ENCODE measurements around the gene KCNIP4. TPM values are rescaled to one million over a fixed set of nuclear protein-coding genes. Genes with fewer than 3 reads are reported as not detected.

Gene KCNIP4
- polyA plus RNA-seq, 1 donor (not counting 4 experiments of a cell fraction or from before 2014, with no cell fraction given): 0.07 TPM

DNA sequence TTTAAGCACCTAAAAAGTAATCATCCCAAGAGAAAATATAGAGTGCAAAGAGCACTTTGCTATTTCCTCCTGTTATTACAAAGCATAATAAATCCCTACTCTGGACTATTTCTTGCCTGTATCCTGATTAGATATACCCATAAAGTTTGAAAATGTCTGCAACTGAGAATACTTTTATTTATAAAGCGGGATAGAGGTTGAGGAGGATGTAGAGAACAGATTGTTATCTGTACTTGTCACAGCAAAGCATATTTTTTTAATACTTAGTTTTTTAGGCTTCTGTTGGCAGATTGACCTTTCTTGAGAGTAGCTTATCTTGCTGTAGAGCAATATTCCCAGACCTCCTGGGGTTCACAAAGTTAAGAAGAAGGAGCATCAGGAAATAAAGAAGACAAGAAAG lies 396.1 kb downstream of the KCNIP4 start:
- Histone ChIP-seq H3K9ac (ENCODE audit: control insufficient read depth, extremely low read depth, insufficient read depth, low read length) (no peak overlapping the region), H2AFZ (ENCODE audit: control insufficient read depth, low read length) (no peak overlapping the region), H4K20me1 (ENCODE audit: control insufficient read depth, extremely low read depth, insufficient read depth, low read length) (no peaks in the 10 kb centered on the region), H3K4me2 (ENCODE audit: control insufficient read depth, extremely low read depth, insufficient read depth, low read depth, low read length) (no peak overlapping the region), H3K36me3 (ENCODE audit: control insufficient read depth in 2 of 2, extremely low read depth in 1 of 2, insufficient read depth in 2 of 2, low read length in 2 of 2) (no peaks in the 10 kb centered on the region), H3K79me2 (ENCODE audit: control insufficient read depth, insufficient read depth, low read length) (no peaks in the 10 kb centered on the region), H3K9me1 (ENCODE audit: control insufficient read depth, extremely low read depth, insufficient read depth, low read length) (no peaks in the 10 kb centered on the region), H3K27ac (ENCODE audit: control insufficient read depth, insufficient read depth, low read length) (no peak overlapping the region), H3K9me3 (ENCODE audit: control insufficient read depth, low read depth, low read length) (no peaks in the 10 kb centered on the region), H3K4me1 (ENCODE audit: control insufficient read depth, extremely low read depth, insufficient read depth, low read length) (no peaks in the 10 kb centered on the region), H3K4me3 (ENCODE audit: control insufficient read depth in 2 of 3, extremely low read depth in 1 of 3, insufficient read depth in 2 of 3, low read depth in 1 of 3, low read length in 3 of 3) (no peak overlapping the region), H3K27me3 (ENCODE audit: control insufficient read depth, extremely low read depth, insufficient read depth, low read length) (no peaks in the 10 kb centered on the region)
- no peak for TF ChIP-seq EZH2 (IDR thresholded peaks at IDR 0.05; ENCODE audit: low read length)
- TF ChIP-seq, protein P1, sequence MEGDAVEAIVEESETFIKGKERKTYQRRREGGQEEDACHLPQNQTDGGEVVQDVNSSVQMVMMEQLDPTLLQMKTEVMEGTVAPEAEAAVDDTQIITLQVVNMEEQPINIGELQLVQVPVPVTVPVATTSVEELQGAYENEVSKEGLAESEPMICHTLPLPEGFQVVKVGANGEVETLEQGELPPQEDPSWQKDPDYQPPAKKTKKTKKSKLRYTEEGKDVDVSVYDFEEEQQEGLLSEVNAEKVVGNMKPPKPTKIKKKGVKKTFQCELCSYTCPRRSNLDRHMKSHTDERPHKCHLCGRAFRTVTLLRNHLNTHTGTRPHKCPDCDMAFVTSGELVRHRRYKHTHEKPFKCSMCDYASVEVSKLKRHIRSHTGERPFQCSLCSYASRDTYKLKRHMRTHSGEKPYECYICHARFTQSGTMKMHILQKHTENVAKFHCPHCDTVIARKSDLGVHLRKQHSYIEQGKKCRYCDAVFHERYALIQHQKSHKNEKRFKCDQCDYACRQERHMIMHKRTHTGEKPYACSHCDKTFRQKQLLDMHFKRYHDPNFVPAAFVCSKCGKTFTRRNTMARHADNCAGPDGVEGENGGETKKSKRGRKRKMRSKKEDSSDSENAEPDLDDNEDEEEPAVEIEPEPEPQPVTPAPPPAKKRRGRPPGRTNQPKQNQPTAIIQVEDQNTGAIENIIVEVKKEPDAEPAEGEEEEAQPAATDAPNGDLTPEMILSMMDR (optimal IDR thresholded peaks at IDR 0.05 in 1 of 3, IDR thresholded peaks at IDR 0.05 in 1 of 3, conservative IDR thresholded peaks at IDR 0.05 in 1 of 3; ENCODE audit: extremely low read depth in 1 of 3, insufficient read depth in 2 of 3, low read length in 3 of 3): no peak
- DNase-seq (ENCODE audit: low read depth, low spot score) (no peak), FAIRE-seq (no peak)
- dilution Hi-C loops (cut with MboI; ENCODE audit: extremely low pct_ligation_motif_present, low sequenced_read_pairs): no loop called here

DNA sequence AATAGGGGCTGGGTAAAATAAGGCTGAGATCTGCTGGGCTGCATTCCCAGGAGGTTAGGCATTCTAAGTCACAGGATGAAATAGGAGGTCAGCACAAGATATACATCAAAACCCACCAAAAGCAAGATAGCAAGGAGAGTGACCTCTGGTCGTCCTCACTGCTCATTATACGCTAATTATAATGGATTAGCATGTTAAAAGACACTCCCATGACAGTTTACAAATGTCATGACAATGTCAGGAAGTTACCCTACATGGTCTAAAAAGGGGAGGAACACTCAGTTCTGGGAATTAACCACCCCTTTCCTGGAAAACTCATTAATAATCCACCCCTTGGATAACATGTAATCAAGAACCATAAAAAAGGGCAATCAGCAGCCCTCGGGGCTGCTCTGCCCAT lies 403.6 kb downstream of the KCNIP4 start:
- FAIRE-seq: no peak
- dilution Hi-C loops (cut with MboI; ENCODE audit: extremely low pct_ligation_motif_present, low sequenced_read_pairs): no loop called here
- H3K9ac ChIP-seq (ENCODE audit: control insufficient read depth, extremely low read depth, insufficient read depth, low read length): no peak overlapping the region

More for the DNA sequence above, 403.6 kb downstream of the KCNIP4 start:
- no peak overlapping the region for H2AFZ ChIP-seq (ENCODE audit: control insufficient read depth, low read length)
- H3K4me1 ChIP-seq (ENCODE audit: control insufficient read depth, extremely low read depth, insufficient read depth, low read length): no peaks in the 10 kb centered on the region
- no peaks in the 10 kb centered on the region for H3K9me3 ChIP-seq (ENCODE audit: control insufficient read depth, low read depth, low read length)
- H3K36me3 ChIP-seq (ENCODE audit: control insufficient read depth in 2 of 2, extremely low read depth in 1 of 2, insufficient read depth in 2 of 2, low read length in 2 of 2): no peaks in the 10 kb centered on the region
- H3K4me2 ChIP-seq (ENCODE audit: control insufficient read depth, extremely low read depth, insufficient read depth, low read depth, low read length): no peak overlapping the region
- no peaks in the 10 kb centered on the region for H4K20me1 ChIP-seq (ENCODE audit: control insufficient read depth, extremely low read depth, insufficient read depth, low read length)
- TF ChIP-seq, protein P1 (optimal IDR thresholded peaks at IDR 0.05 in 1 of 3, IDR thresholded peaks at IDR 0.05 in 1 of 3, conservative IDR thresholded peaks at IDR 0.05 in 1 of 3; ENCODE audit: extremely low read depth in 1 of 3, insufficient read depth in 2 of 3, low read length in 3 of 3): no peak
- no peak for TF ChIP-seq EZH2 (IDR thresholded peaks at IDR 0.05; ENCODE audit: low read length)
- H3K27ac ChIP-seq (ENCODE audit: control insufficient read depth, insufficient read depth, low read length): no peak overlapping the region
- H3K4me3 ChIP-seq (ENCODE audit: control insufficient read depth in 2 of 3, extremely low read depth in 1 of 3, insufficient read depth in 2 of 3, low read depth in 1 of 3, low read length in 3 of 3): no peak overlapping the region
- H3K79me2 ChIP-seq (ENCODE audit: control insufficient read depth, insufficient read depth, low read length): no peaks in the 10 kb centered on the region
- DNase-seq (ENCODE audit: low read depth, low spot score): no peak
- no peaks in the 10 kb centered on the region for H3K9me1 ChIP-seq (ENCODE audit: control insufficient read depth, extremely low read depth, insufficient read depth, low read length)
- no peaks in the 10 kb centered on the region for H3K27me3 ChIP-seq (ENCODE audit: control insufficient read depth, extremely low read depth, insufficient read depth, low read length)

Measured in keratinocyte (primary cell).